Measurements from ENCODE around the gene AUH.

Gene AUH

GRCh38 chr9:91181541-91181940 lies 180.2 kb downstream of the AUH start:
- Histone ChIP-seq H3K4me3 (ENCODE audit: low read length) (no peak overlapping the region), H3K27me3 (ENCODE audit: control insufficient read depth, insufficient read depth, low read length) (no peaks in the 10 kb centered on the region), H3K4me1 (ENCODE audit: control insufficient read depth, insufficient read depth, low read length) (no peaks in the 10 kb centered on the region), H3K36me3 (ENCODE audit: control insufficient read depth, insufficient read depth, low read length) (no peaks in the 10 kb centered on the region), H3K27ac (ENCODE audit: low read depth, low read length) (no peak overlapping the region), H3K9ac (ENCODE audit: low read length) (no peak overlapping the region)

GRCh38 chr9:91180930-91181268 lies 180.8 kb downstream of the AUH start:
- H3K36me3 ChIP-seq (ENCODE audit: control insufficient read depth, insufficient read depth, low read length): no peaks in the 10 kb centered on the region
- no peak overlapping the region for H3K9ac ChIP-seq (ENCODE audit: low read length)
- no peak overlapping the region for H3K4me3 ChIP-seq (ENCODE audit: low read length)
- no peaks in the 10 kb centered on the region for H3K4me1 ChIP-seq (ENCODE audit: control insufficient read depth, insufficient read depth, low read length)
- H3K27ac ChIP-seq (ENCODE audit: low read depth, low read length): no peak overlapping the region
- H3K27me3 ChIP-seq (ENCODE audit: control insufficient read depth, insufficient read depth, low read length): no peaks in the 10 kb centered on the region

- Histone ChIP-seq H3K4me1 (ENCODE audit: control insufficient read depth, insufficient read depth, low read length) (no peaks in the 10 kb centered on the region), H3K4me3 (ENCODE audit: low read length) (no peak overlapping the region), H3K36me3 (ENCODE audit: control insufficient read depth, insufficient read depth, low read length) (no peaks in the 10 kb centered on the region), H3K27me3 (ENCODE audit: control insufficient read depth, insufficient read depth, low read length) (no peaks in the 10 kb centered on the region), H3K27ac (ENCODE audit: low read depth, low read length) (no peak overlapping the region), H3K9ac (ENCODE audit: low read length) (no peak overlapping the region)
These were observed 181.3 kb downstream of the AUH start for GRCh38 chr9:91180240-91180929.

GRCh38 chr9:91179237-91180138 lies 182.2 kb downstream of the AUH start:
- H3K27ac ChIP-seq (ENCODE audit: low read depth, low read length): no peak overlapping the region
- H3K27me3 ChIP-seq (ENCODE audit: control insufficient read depth, insufficient read depth, low read length): no peaks in the 10 kb centered on the region
- no peaks in the 10 kb centered on the region for H3K4me1 ChIP-seq (ENCODE audit: control insufficient read depth, insufficient read depth, low read length)
- no peak overlapping the region for H3K9ac ChIP-seq (ENCODE audit: low read length)
- no peak overlapping the region for H3K4me3 ChIP-seq (ENCODE audit: low read length)
- no peaks in the 10 kb centered on the region for H3K36me3 ChIP-seq (ENCODE audit: control insufficient read depth, insufficient read depth, low read length)

- Histone ChIP-seq H3K4me1 (ENCODE audit: control insufficient read depth, insufficient read depth, low read length) (no peaks in the 10 kb centered on the region), H3K36me3 (ENCODE audit: control insufficient read depth, insufficient read depth, low read length) (no peaks in the 10 kb centered on the region), H3K27me3 (ENCODE audit: control insufficient read depth, insufficient read depth, low read length) (no peaks in the 10 kb centered on the region), H3K27ac (ENCODE audit: low read depth, low read length) (no peak overlapping the region), H3K4me3 (ENCODE audit: low read length) (no peak overlapping the region), H3K9ac (ENCODE audit: low read length) (no peak overlapping the region)
These were observed 183.2 kb downstream of the AUH start for GRCh38 chr9:91178281-91179236.

- no peak overlapping the region for H3K27ac ChIP-seq (ENCODE audit: low read depth, low read length)
- H3K36me3 ChIP-seq (ENCODE audit: control insufficient read depth, insufficient read depth, low read length): no peaks in the 10 kb centered on the region
- no peaks in the 10 kb centered on the region for H3K27me3 ChIP-seq (ENCODE audit: control insufficient read depth, insufficient read depth, low read length)
- H3K4me3 ChIP-seq (ENCODE audit: low read length): no peak overlapping the region
- no peaks in the 10 kb centered on the region for H3K4me1 ChIP-seq (ENCODE audit: control insufficient read depth, insufficient read depth, low read length)
- no peak overlapping the region for H3K9ac ChIP-seq (ENCODE audit: low read length)
These were observed 183.9 kb downstream of the AUH start for GRCh38 chr9:91177661-91178280.

GRCh38 chr9:91177081-91177480 lies 184.6 kb downstream of the AUH start:
- Histone ChIP-seq H3K27me3 (ENCODE audit: control insufficient read depth, insufficient read depth, low read length) (no peaks in the 10 kb centered on the region), H3K36me3 (ENCODE audit: control insufficient read depth, insufficient read depth, low read length) (no peaks in the 10 kb centered on the region), H3K27ac (ENCODE audit: low read depth, low read length) (no peak overlapping the region), H3K4me1 (ENCODE audit: control insufficient read depth, insufficient read depth, low read length) (no peaks in the 10 kb centered on the region), H3K9ac (ENCODE audit: low read length) (no peak overlapping the region), H3K4me3 (ENCODE audit: low read length) (no peak overlapping the region)

GRCh38 chr9:91176426-91176825 lies 185.3 kb downstream of the AUH start:
- Histone ChIP-seq H3K4me3 (ENCODE audit: low read length) (no peak overlapping the region), H3K9ac (ENCODE audit: low read length) (no peak overlapping the region), H3K4me1 (ENCODE audit: control insufficient read depth, insufficient read depth, low read length) (no peaks in the 10 kb centered on the region), H3K27ac (ENCODE audit: low read depth, low read length) (no peak overlapping the region), H3K27me3 (ENCODE audit: control insufficient read depth, insufficient read depth, low read length) (no peaks in the 10 kb centered on the region), H3K36me3 (ENCODE audit: control insufficient read depth, insufficient read depth, low read length) (no peaks in the 10 kb centered on the region)

GRCh38 chr9:91174772-91175171 lies 186.9 kb downstream of the AUH start:
- Histone ChIP-seq H3K27ac (ENCODE audit: low read depth, low read length) (no peak overlapping the region), H3K4me1 (ENCODE audit: control insufficient read depth, insufficient read depth, low read length) (no peaks in the 10 kb centered on the region), H3K4me3 (ENCODE audit: low read length) (no peak overlapping the region)

GRCh38 chr9:91172329-91172728 lies 189.4 kb downstream of the AUH start:
- no peaks in the 10 kb centered on the region for H3K4me1 ChIP-seq (ENCODE audit: control insufficient read depth, insufficient read depth, low read length)
- no peaks in the 10 kb centered on the region for H3K27me3 ChIP-seq (ENCODE audit: control insufficient read depth, insufficient read depth, low read length)
- no peak overlapping the region for H3K27ac ChIP-seq (ENCODE audit: low read depth, low read length)
- H3K36me3 ChIP-seq (ENCODE audit: control insufficient read depth, insufficient read depth, low read length): no peaks in the 10 kb centered on the region
- no peak overlapping the region for H3K4me3 ChIP-seq (ENCODE audit: low read length)
- no peak overlapping the region for H3K9ac ChIP-seq (ENCODE audit: low read length)

More at GRCh38 chr9:91174772-91175171, 186.9 kb downstream of the AUH start:
- Histone ChIP-seq H3K9ac (ENCODE audit: low read length) (no peak overlapping the region), H3K27me3 (ENCODE audit: control insufficient read depth, insufficient read depth, low read length) (no peaks in the 10 kb centered on the region), H3K36me3 (ENCODE audit: control insufficient read depth, insufficient read depth, low read length) (no peaks in the 10 kb centered on the region)

GRCh38 chr9:91170951-91171350 lies 190.8 kb downstream of the AUH start:
- no peak overlapping the region for H3K4me3 ChIP-seq (ENCODE audit: low read length)
- H3K4me1 ChIP-seq (ENCODE audit: control insufficient read depth, insufficient read depth, low read length): no peaks in the 10 kb centered on the region
- H3K27ac ChIP-seq (ENCODE audit: low read depth, low read length): no peak overlapping the region
- no peak overlapping the region for H3K9ac ChIP-seq (ENCODE audit: low read length)
- no peaks in the 10 kb centered on the region for H3K36me3 ChIP-seq (ENCODE audit: control insufficient read depth, insufficient read depth, low read length)
- H3K27me3 ChIP-seq (ENCODE audit: control insufficient read depth, insufficient read depth, low read length): no peaks in the 10 kb centered on the region

Measured in rectal smooth muscle tissue (tissue), 1 donor.